ENCODE measurements around the gene FNDC11.

DNA sequence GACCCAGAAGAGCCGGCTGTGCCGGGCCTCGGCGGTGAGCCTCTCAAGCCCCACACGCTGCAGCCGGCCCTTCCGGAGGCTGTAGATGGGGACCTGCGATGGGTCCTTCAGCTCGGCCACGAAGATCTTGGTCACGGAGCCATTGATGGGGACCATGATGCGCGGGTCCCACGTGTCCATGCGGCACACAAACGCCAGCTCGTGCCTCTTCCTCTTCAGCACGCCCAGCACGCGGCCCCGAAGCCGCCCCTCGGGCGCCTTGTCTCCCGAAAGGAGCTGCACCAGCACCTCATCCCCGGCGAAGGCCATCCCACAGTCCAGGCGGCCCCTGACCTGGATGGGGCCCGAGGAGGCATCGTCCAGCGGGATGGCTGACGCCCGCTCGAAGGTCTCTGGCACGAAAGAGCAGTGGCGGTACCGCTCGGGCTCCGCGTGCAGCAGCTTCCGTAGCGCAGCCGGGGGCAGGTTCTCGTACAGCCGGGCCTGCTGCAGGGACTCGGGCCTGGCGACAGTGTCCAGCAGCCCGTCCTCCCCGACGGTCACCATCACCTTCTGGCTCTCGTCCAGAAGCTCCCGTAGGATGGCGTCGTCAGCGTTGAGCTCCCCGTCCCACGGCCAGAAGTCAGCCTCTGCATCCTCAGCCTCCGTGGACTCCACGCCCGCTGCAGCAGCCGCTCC is 11.2 kb downstream of the FNDC11 start:
- TF ChIP-seq TAF1 (conservative IDR thresholded peaks at IDR 0.05) (no peak), FOXA1 (IDR thresholded peaks at IDR 0.05) (no peak)
- TF ChIP-seq, protein P1, sequence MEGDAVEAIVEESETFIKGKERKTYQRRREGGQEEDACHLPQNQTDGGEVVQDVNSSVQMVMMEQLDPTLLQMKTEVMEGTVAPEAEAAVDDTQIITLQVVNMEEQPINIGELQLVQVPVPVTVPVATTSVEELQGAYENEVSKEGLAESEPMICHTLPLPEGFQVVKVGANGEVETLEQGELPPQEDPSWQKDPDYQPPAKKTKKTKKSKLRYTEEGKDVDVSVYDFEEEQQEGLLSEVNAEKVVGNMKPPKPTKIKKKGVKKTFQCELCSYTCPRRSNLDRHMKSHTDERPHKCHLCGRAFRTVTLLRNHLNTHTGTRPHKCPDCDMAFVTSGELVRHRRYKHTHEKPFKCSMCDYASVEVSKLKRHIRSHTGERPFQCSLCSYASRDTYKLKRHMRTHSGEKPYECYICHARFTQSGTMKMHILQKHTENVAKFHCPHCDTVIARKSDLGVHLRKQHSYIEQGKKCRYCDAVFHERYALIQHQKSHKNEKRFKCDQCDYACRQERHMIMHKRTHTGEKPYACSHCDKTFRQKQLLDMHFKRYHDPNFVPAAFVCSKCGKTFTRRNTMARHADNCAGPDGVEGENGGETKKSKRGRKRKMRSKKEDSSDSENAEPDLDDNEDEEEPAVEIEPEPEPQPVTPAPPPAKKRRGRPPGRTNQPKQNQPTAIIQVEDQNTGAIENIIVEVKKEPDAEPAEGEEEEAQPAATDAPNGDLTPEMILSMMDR (IDR thresholded peaks at IDR 0.05; ENCODE audit: low read depth, low read length, missing input control): no peak

Data from liver (tissue), 3 donors.